GM23338 (cell line): Measurements from ENCODE around the gene CHIC1. TPM values are rescaled to one million over a fixed set of nuclear protein-coding genes. Genes with fewer than 3 reads are reported as not detected.

Source experiments
- ATAC-seq: fragments of 200-7000 bp; cut with Tn5 transposase; 3 replicates; pipeline ENCODE4 v1.9.1; 2020
- DNase-seq: peaks from one replicate; pipeline ENCODE4 v3.0.0-alpha.2; 2015; ENCODE audit warnings: low spot score
- H2AFZ ChIP-seq: fragments of 200-600 bp; sonication (generic); 2 replicates; pipeline ENCODE4 v1.8.0; 2016; ENCODE audit warnings: antibody characterized with exemption, mild to moderate bottlenecking, moderate library complexity
- H3F3A ChIP-seq: fragments of 200-600 bp; sonication (generic); replicated peaks from 2 replicates; pipeline ENCODE4 v1.8.0; 2017; ENCODE audit warnings: antibody characterized with exemption, mixed run types, low read depth
- H3K27ac ChIP-seq: fragments of 200-600 bp; sonication (generic); 2 replicates; pipeline ENCODE4 v1.6.1; 2016; ENCODE audit warnings: low read depth
- H3K27me3 ChIP-seq: fragments of 200-600 bp; sonication (generic); 2 replicates; pipeline ENCODE4 v1.8.0; 2016; ENCODE audit warnings: mild to moderate bottlenecking, mixed run types, moderate library complexity; ENCODE audit not compliant: insufficient read depth
- H3K36me3 ChIP-seq: fragments of 200-600 bp; sonication (generic); 2 replicates; pipeline ENCODE4 v1.8.0; 2016; ENCODE audit warnings: mild to moderate bottlenecking; ENCODE audit not compliant: insufficient read depth
- H3K4me1 ChIP-seq: fragments of 200-600 bp; sonication (generic); 2 replicates; pipeline ENCODE4 v1.8.0; 2016; ENCODE audit warnings: mild to moderate bottlenecking, moderate library complexity; ENCODE audit not compliant: insufficient read depth
- H3K4me2 ChIP-seq: fragments of 200-600 bp; sonication (generic); 2 replicates; pipeline ENCODE4 v1.7.1; 2017; ENCODE audit warnings: mixed run types
- H3K4me3 ChIP-seq: fragments of 200-600 bp; sonication (generic); 2 replicates; pipeline ENCODE4 v1.6.1; 2016; ENCODE audit warnings: mixed run types
- H3K79me2 ChIP-seq: fragments of 200-600 bp; sonication (generic); replicated peaks from 2 replicates; pipeline ENCODE4 v1.8.0; 2017; ENCODE audit warnings: mild to moderate bottlenecking; ENCODE audit not compliant: insufficient read depth
- H3K9me2 ChIP-seq: fragments of 200-600 bp; sonication (generic); 2 replicates; pipeline ENCODE4 v1.8.0; 2017; ENCODE audit not compliant: insufficient read depth
- H4K20me1 ChIP-seq: fragments of 200-600 bp; sonication (generic); replicated peaks from 2 replicates; pipeline ENCODE4 v1.8.0; 2017; ENCODE audit warnings: mild to moderate bottlenecking; ENCODE audit not compliant: insufficient read depth
- H3K27ac Mint-ChIP-seq: 2 replicates; pipeline ENCODE4 v1.8.0; 2020; ENCODE audit warnings: inconsistent platforms, mild to moderate bottlenecking, moderate library complexity, mixed read lengths
- H3K27me3 Mint-ChIP-seq: 3 replicates; pipeline ENCODE4 v1.8.0; 2022; ENCODE audit warnings: low read depth, mild to moderate bottlenecking, moderate library complexity, mixed read lengths, inconsistent platforms; ENCODE audit not compliant: insufficient read depth, poor library complexity
- H3K36me3 Mint-ChIP-seq: 3 replicates; pipeline ENCODE4 v1.8.0; 2021; ENCODE audit warnings: low read depth, mild to moderate bottlenecking, inconsistent platforms, moderate library complexity, mixed read lengths
- H3K4me1 Mint-ChIP-seq: 3 replicates; pipeline ENCODE4 v1.8.0; 2020; ENCODE audit warnings: mild to moderate bottlenecking, inconsistent platforms, mixed read lengths
- H3K4me3 Mint-ChIP-seq: 3 replicates; pipeline ENCODE4 v1.8.0; 2021; ENCODE audit warnings: moderate library complexity, mild to moderate bottlenecking, inconsistent platforms, mixed read lengths
- H3K9me3 Mint-ChIP-seq: 3 replicates; pipeline ENCODE4 v1.8.0; 2020; ENCODE audit warnings: moderate library complexity, mild to moderate bottlenecking, inconsistent platforms, mixed read lengths
- CREB1 ChIP-seq: fragments of 250-450 bp; sonication (Bioruptor Pico); IDR thresholded peaks from 2 replicates; pipeline ENCODE4 v1.5.0; 2020; ENCODE audit warnings: low read depth, mild to moderate bottlenecking, moderate library complexity
- ETS1 ChIP-seq: IDR thresholded peaks from 2 replicates; pipeline ENCODE4 v1.6.1; 2016; ENCODE audit warnings: antibody characterized with exemption
- EZH2 ChIP-seq: fragments of 200-600 bp; sonication (generic); IDR thresholded peaks from one replicate; pipeline ENCODE4 v1.8.0; 2017; ENCODE audit warnings: antibody characterized with exemption, mild to moderate bottlenecking, low read depth; ENCODE audit not compliant: unreplicated experiment
- EZH2phosphoT487 ChIP-seq: fragments of 200-600 bp; sonication (generic); IDR thresholded peaks from one replicate; pipeline ENCODE4 v1.8.1; 2018; ENCODE audit warnings: antibody characterized with exemption; ENCODE audit not compliant: unreplicated experiment
- JUNB ChIP-seq: IDR thresholded peaks from one replicate; pipeline ENCODE4 v1.6.1; 2016; ENCODE audit warnings: antibody characterized with exemption; ENCODE audit not compliant: unreplicated experiment
- NANOG ChIP-seq: IDR thresholded peaks from 2 replicates; pipeline ENCODE4 v1.6.1; 2016; ENCODE audit warnings: antibody characterized with exemption, borderline replicate concordance
- POLR2AphosphoS5 ChIP-seq: IDR thresholded peaks from 2 replicates; pipeline ENCODE4 v1.6.1; 2016; ENCODE audit warnings: antibody characterized with exemption, low read depth
- STAT1 ChIP-seq: IDR thresholded peaks from one replicate; pipeline ENCODE4 v1.6.1; 2016; ENCODE audit warnings: antibody characterized with exemption; ENCODE audit not compliant: unreplicated experiment
- ZNF114 ChIP-seq: fragments of 250-450 bp; sonication (Bioruptor Pico); IDR thresholded peaks from 2 replicates; pipeline ENCODE4 v1.5.0; 2020; ENCODE audit warnings: mild to moderate bottlenecking, moderate library complexity
- ZNF331 ChIP-seq: fragments of 250-450 bp; sonication (Bioruptor Pico); IDR thresholded peaks from 2 replicates; pipeline ENCODE4 v1.5.0; 2020; ENCODE audit warnings: low read depth, mild to moderate bottlenecking, moderate library complexity
- ZNF462 ChIP-seq: fragments of 250-450 bp; sonication (Bioruptor Pico); IDR thresholded peaks from 2 replicates; pipeline ENCODE4 v1.5.0; 2020; ENCODE audit warnings: mild to moderate bottlenecking, moderate library complexity
- polyA plus RNA-seq: library from polyadenylated mRNA; unstranded; fragments of >200 nt; fragmentation: Nextera tagmentation; extraction: Ambion mirVana; gene quantifications from 2 replicates; pipeline ENCODE4 v1.2.1, GENCODE V29; 2016
- total RNA-seq: library from RNA; depleted of rRNA; stranded (reverse); fragments of >200 nt; shearing (Covaris generic); gene quantifications from 2 replicates; pipeline ENCODE4 v1.2.3, GENCODE V29; 2014
- TF ChIP-seq, protein P1 (sequence below): IDR thresholded peaks from one replicate; pipeline ENCODE4 v1.6.1; 2018; ENCODE audit warnings: antibody characterized with exemption; ENCODE audit not compliant: unreplicated experiment
- TF ChIP-seq, protein P2 (sequence below), 2 experiments: fragments of 200-600 bp in 1 of 2; sonication (generic) in 1 of 2; conservative IDR thresholded peaks; 2 replicates each; pipeline versions ENCODE4 v1.5.1 to v1.6.1; 2016 to 2017; ENCODE audit warnings: antibody characterized with exemption in 2 of 2, low read depth in 2 of 2, mild to moderate bottlenecking in 2 of 2, moderate library complexity in 1 of 2

CHIC1 gene
- total and polyA plus RNA-seq, 2 experiments from 2014 or later = 6.2 to 14.1 TPM

DNA sequence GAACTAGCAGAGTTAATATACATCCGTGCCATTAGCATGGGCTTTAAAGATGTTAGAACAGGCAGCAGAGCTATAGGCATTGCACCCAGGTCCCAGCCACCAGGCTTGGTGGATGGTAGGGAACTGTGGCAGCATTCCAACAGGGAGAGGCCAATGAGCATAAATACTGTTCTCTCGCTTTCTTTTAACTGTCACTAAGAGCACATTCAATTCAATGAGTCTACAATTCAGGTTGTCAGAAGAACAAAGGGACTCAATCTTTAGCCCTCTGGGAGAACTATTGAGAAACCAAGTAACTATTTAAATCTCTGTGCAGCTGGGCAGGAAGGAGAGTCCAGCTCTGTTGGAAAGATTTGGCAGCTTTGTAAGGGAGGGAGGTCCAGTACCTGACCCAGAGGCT lies 165.6 kb downstream of the CHIC1 start:
- Histone ChIP-seq H3K79me2 (no peaks in the 10 kb centered on the region), H4K20me1 (no peaks in the 10 kb centered on the region), H2AFZ (no peak overlapping the region), H3K27me3 (no peaks in the 10 kb centered on the region), H3K4me2 (no peak overlapping the region), H3K9me2 (no peaks in the 10 kb centered on the region), H3F3A (no peaks in the 10 kb centered on the region), H3K27ac (no peak overlapping the region), H3K36me3 (no peaks in the 10 kb centered on the region), H3K4me3 (no peak overlapping the region), H3K4me1 (no peaks in the 10 kb centered on the region)
- TF ChIP-seq EZH2 (no peak), ZNF462 (no peak), JUNB (no peak), EZH2phosphoT487 (no peak), STAT1 (no peak), NANOG (no peak), ETS1 (no peak), ZNF114 (CRISPR knock-in tag) (no peak), POLR2AphosphoS5 (no peak), CREB1 (no peak), ZNF331 (CRISPR knock-in tag) (no peak)
- TF ChIP-seq, protein P1, sequence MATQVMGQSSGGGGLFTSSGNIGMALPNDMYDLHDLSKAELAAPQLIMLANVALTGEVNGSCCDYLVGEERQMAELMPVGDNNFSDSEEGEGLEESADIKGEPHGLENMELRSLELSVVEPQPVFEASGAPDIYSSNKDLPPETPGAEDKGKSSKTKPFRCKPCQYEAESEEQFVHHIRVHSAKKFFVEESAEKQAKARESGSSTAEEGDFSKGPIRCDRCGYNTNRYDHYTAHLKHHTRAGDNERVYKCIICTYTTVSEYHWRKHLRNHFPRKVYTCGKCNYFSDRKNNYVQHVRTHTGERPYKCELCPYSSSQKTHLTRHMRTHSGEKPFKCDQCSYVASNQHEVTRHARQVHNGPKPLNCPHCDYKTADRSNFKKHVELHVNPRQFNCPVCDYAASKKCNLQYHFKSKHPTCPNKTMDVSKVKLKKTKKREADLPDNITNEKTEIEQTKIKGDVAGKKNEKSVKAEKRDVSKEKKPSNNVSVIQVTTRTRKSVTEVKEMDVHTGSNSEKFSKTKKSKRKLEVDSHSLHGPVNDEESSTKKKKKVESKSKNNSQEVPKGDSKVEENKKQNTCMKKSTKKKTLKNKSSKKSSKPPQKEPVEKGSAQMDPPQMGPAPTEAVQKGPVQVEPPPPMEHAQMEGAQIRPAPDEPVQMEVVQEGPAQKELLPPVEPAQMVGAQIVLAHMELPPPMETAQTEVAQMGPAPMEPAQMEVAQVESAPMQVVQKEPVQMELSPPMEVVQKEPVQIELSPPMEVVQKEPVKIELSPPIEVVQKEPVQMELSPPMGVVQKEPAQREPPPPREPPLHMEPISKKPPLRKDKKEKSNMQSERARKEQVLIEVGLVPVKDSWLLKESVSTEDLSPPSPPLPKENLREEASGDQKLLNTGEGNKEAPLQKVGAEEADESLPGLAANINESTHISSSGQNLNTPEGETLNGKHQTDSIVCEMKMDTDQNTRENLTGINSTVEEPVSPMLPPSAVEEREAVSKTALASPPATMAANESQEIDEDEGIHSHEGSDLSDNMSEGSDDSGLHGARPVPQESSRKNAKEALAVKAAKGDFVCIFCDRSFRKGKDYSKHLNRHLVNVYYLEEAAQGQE = no peak
- TF ChIP-seq, protein P2, sequence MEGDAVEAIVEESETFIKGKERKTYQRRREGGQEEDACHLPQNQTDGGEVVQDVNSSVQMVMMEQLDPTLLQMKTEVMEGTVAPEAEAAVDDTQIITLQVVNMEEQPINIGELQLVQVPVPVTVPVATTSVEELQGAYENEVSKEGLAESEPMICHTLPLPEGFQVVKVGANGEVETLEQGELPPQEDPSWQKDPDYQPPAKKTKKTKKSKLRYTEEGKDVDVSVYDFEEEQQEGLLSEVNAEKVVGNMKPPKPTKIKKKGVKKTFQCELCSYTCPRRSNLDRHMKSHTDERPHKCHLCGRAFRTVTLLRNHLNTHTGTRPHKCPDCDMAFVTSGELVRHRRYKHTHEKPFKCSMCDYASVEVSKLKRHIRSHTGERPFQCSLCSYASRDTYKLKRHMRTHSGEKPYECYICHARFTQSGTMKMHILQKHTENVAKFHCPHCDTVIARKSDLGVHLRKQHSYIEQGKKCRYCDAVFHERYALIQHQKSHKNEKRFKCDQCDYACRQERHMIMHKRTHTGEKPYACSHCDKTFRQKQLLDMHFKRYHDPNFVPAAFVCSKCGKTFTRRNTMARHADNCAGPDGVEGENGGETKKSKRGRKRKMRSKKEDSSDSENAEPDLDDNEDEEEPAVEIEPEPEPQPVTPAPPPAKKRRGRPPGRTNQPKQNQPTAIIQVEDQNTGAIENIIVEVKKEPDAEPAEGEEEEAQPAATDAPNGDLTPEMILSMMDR (conservative IDR thresholded peaks at IDR 0.05; ENCODE audit: low read depth in 2 of 2) = no peak
- Mint-ChIP-seq H3K27me3 (no peaks in the 10 kb centered on the region), H3K27ac (no peak overlapping the region), H3K4me3 (no peak overlapping the region), H3K9me3 (peaks cover 8% of the 10 kb centered on the region; the same call in 2 of the 3 replicates), H3K4me1 (peaks cover 4% of the 10 kb centered on the region), H3K36me3 (peaks cover 8% of the 10 kb centered on the region; the same call in 1 of the 3 replicates)
- no peak for ATAC-seq
- no peak for DNase-seq
